Uterus (tissue), 2 donors: ENCODE data around the gene KNL1.

Source experiments
- POLR2A ChIP-seq, 2 donors: fragments of 450-650 bp; IDR thresholded peaks; one replicate each; pipeline ENCODE4 v1.6.1; 2016; ENCODE audit warnings: antibody characterized with exemption in 2 of 2, mild to moderate bottlenecking in 1 of 2, moderate library complexity in 1 of 2
- TF ChIP-seq, protein P1 (sequence below), 4 experiments: fragments of 200-600 bp in 2 of 4; fragments of 450-650 bp in 2 of 4; sonication (generic) in 2 of 4; IDR thresholded peaks; one replicate each; pipeline ENCODE4 v1.5.1; 2016 to 2019; ENCODE audit warnings: antibody characterized with exemption in 4 of 4, mild to moderate bottlenecking in 2 of 4, moderate library complexity in 1 of 4

DNA sequence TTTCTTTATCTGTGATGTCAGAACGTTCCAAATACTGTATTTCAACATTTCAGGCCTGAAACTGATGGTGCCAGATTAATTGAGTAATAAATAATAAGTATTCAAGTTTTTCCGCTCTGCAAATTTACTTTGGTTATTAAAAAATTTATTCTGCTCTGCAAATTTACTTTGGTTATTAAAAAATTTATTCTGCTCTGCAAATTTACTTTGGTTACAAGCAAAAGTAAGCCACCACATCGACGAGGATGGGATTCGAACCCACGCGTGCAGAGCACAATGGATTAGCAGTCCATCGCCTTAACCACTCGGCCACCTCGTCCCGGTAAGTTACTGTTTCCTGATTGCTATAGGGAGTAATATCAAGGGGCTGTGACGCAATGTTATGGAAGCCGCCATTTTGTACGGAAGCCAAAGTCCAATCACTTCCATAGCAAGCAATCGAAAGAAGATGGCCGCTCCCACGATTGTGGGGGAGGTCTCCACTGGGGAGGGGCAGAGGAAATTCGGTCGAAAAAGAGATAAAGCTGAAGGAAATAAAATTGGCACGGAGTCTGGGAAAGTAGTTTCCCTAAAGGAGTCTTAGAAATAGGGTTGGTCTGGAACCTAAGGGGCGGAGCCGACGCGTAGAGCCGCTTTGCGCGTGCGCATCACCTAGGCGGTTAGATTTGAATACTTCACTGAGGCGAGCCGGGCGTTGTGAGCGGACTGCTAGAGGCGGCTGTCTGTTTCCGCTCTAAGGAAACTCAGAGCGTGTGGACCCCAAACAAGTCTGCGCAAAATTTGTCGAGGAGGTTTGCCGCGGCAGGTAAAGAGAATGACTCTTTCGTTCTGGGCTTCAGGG lies at the start of gene KNL1:
- TF ChIP-seq, protein P1, sequence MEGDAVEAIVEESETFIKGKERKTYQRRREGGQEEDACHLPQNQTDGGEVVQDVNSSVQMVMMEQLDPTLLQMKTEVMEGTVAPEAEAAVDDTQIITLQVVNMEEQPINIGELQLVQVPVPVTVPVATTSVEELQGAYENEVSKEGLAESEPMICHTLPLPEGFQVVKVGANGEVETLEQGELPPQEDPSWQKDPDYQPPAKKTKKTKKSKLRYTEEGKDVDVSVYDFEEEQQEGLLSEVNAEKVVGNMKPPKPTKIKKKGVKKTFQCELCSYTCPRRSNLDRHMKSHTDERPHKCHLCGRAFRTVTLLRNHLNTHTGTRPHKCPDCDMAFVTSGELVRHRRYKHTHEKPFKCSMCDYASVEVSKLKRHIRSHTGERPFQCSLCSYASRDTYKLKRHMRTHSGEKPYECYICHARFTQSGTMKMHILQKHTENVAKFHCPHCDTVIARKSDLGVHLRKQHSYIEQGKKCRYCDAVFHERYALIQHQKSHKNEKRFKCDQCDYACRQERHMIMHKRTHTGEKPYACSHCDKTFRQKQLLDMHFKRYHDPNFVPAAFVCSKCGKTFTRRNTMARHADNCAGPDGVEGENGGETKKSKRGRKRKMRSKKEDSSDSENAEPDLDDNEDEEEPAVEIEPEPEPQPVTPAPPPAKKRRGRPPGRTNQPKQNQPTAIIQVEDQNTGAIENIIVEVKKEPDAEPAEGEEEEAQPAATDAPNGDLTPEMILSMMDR (IDR thresholded peaks at IDR 0.05), result peak in 1 of 4 experiments; percentile 5
- no peak for TF ChIP-seq POLR2A (IDR thresholded peaks at IDR 0.05)
